ENCODE measurements around the gene SLC6A17.

SLC6A17 gene

GRCh38 chr1:110250008-110250407 is 99.7 kb downstream of the SLC6A17 start:
- H3K27ac ChIP-seq: no peak overlapping the region
- TF ChIP-seq ZFX (IDR thresholded peaks at IDR 0.05; ENCODE audit: borderline replicate concordance) (no peak), CTCF (IDR thresholded peaks at IDR 0.05) (no peak)

DNA sequence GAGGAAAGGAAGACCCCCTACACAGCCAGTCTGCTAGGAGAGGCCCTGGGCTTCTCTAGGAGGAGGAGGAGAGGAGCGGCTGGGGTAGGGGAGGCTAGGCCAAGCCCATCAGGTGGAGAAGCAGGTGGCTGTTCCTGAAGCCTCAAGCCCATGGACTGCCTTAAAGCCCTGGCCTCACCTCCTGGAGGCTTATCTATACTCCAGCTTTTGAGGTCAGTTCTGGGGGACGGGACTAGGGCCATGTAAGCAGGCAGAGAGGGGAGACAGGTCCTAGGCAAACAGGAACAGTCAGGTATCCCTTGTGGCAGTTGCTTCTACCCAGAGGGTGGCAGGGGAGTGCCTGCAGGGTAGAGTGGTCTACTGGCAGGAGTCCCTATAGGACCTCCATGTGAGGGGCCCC is 100.5 kb downstream of the SLC6A17 start:
- TF ChIP-seq ZFX (IDR thresholded peaks at IDR 0.05; ENCODE audit: borderline replicate concordance) (no peak), CTCF (IDR thresholded peaks at IDR 0.05) (no peak)
- H3K27ac ChIP-seq: no peak overlapping the region

Measured in 22Rv1 (cell line).